Progenitor cell of endocrine pancreas (in vitro differentiated cells): ENCODE measurements around the gene INTS4. TPM values are rescaled to one million over a fixed set of nuclear protein-coding genes. Genes with fewer than 3 reads are reported as not detected.
A peak's percentile ranks its signal among the peaks of the same experiment; 100 is the strongest.
"Not testable (repeated sequence)": the region's sequence is repeated elsewhere in the genome, so short reads cannot be mapped to it uniquely, and the experiment has no call there.

Experiments used
- DNase-seq: peaks from one replicate; pipeline ENCODE4 v3.0.0; 2021; ENCODE audit warnings: low spot score; ENCODE audit not compliant: unreplicated experiment
- H3K27ac Mint-ChIP-seq: 2 replicates; pipeline ENCODE4 v1.8.0; 2021; ENCODE audit warnings: mild to moderate bottlenecking, moderate library complexity, mixed read lengths
- H3K27me3 Mint-ChIP-seq: 2 replicates; pipeline ENCODE4 v1.8.0; 2021; ENCODE audit warnings: mixed read lengths
- H3K36me3 Mint-ChIP-seq: 2 replicates; pipeline ENCODE4 v1.8.0; 2022; ENCODE audit warnings: mixed read lengths; ENCODE audit not compliant: insufficient read depth
- H3K4me1 Mint-ChIP-seq: 2 replicates; pipeline ENCODE4 v1.8.0; 2021; ENCODE audit warnings: low read depth, mixed read lengths
- H3K4me3 Mint-ChIP-seq: 2 replicates; pipeline ENCODE4 v1.8.0; 2021; ENCODE audit warnings: low read depth, mild to moderate bottlenecking, moderate library complexity, mixed read lengths
- H3K9me3 Mint-ChIP-seq: 2 replicates; pipeline ENCODE4 v1.8.0; 2021; ENCODE audit warnings: low read depth, mixed read lengths
- total RNA-seq: library from RNA; stranded (reverse); gene quantifications from 2 replicates; pipeline ENCODE4 v1.2.1, GENCODE V29; 2021
- TF ChIP-seq, protein P1 (sequence below): fragments of 200-600 bp; sonication (generic); IDR thresholded peaks from one replicate; pipeline ENCODE4 v1.5.0; 2021; ENCODE audit warnings: antibody characterized with exemption, mild to moderate bottlenecking; ENCODE audit not compliant: unreplicated experiment

INTS4 gene
- total RNA-seq, 1 donor from 2014 or later, result 52.5 TPM

DNA sequence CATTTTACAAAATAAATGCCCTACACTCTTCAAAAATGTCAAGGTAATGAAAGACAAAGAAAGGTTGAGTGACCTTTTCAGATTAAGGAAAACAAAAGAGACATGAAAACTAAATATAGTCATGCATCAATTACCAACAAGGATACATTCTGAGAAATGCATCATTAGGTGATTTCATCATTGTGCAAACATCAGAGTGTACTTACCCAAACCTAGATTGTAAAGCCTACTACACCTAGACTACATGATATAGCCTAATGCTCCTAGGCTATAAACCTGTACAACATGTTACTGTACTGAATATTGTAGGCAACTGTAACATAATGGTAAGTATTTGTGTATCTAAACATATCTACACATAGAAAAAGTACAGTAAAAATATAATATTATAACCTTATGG is 26.7 kb downstream of the INTS4 start:
- H3K4me1 Mint-ChIP-seq, result no peaks in the 10 kb centered on the region
- H3K9me3 Mint-ChIP-seq, result no peaks in the 10 kb centered on the region
- H3K27ac Mint-ChIP-seq, result no peak overlapping the region
- no peak for DNase-seq
- no peak overlapping the region for H3K4me3 Mint-ChIP-seq
- H3K27me3 Mint-ChIP-seq, result no peaks in the 10 kb centered on the region
- TF ChIP-seq, protein P1, sequence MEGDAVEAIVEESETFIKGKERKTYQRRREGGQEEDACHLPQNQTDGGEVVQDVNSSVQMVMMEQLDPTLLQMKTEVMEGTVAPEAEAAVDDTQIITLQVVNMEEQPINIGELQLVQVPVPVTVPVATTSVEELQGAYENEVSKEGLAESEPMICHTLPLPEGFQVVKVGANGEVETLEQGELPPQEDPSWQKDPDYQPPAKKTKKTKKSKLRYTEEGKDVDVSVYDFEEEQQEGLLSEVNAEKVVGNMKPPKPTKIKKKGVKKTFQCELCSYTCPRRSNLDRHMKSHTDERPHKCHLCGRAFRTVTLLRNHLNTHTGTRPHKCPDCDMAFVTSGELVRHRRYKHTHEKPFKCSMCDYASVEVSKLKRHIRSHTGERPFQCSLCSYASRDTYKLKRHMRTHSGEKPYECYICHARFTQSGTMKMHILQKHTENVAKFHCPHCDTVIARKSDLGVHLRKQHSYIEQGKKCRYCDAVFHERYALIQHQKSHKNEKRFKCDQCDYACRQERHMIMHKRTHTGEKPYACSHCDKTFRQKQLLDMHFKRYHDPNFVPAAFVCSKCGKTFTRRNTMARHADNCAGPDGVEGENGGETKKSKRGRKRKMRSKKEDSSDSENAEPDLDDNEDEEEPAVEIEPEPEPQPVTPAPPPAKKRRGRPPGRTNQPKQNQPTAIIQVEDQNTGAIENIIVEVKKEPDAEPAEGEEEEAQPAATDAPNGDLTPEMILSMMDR, result no peak
- peaks cover 11% of the 10 kb centered on the region for H3K36me3 Mint-ChIP-seq

DNA sequence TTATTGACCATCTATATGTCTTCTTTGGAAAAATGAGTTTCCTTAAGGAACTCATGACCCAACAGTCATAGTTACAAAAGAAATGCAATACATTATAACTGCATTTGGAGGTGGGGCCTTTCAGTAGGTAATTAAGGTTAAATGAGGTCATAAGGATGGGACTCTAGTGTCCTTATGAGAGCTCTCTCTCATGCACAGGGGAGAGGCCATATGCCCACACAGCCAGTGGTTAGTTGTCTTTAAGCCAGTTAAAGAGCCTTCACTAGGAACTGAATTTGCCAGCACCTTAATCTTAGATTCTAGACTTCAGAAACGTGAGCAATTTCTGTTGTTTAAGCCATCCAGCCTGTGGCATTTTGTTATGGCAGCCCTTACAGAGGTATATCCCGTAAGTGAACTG is 27.3 kb downstream of the INTS4 start:
- no peak overlapping the region for H3K27ac Mint-ChIP-seq
- no peaks in the 10 kb centered on the region for H3K9me3 Mint-ChIP-seq
- peaks cover 11% of the 10 kb centered on the region for H3K36me3 Mint-ChIP-seq
- DNase-seq, result no peak
- TF ChIP-seq, protein P1, result no peak
- H3K27me3 Mint-ChIP-seq, result no peaks in the 10 kb centered on the region
- H3K4me3 Mint-ChIP-seq, result no peak overlapping the region
- no peaks in the 10 kb centered on the region for H3K4me1 Mint-ChIP-seq

DNA sequence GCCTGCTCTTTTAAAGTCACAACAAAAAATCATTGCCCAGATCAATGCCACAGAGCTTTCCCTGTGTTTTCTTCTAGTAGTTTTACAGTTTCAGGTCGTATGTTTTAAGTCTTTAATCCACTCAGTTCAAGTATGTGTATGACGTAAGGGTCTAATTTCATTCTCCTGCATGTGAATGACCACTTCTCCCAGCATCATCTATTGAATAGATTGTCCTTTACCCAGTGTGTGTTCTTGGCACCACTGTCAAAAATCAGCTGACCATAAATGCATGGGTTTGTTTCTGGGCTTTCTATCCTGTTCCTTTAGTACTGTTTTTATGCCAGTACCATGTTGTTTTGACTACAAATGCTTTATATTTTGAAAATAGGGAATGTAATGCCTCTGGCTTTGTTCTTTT is 28.1 kb downstream of the INTS4 start:
- no peak overlapping the region for H3K27ac Mint-ChIP-seq
- no peak for DNase-seq
- peaks cover 11% of the 10 kb centered on the region for H3K36me3 Mint-ChIP-seq
- H3K4me1 Mint-ChIP-seq, result no peaks in the 10 kb centered on the region
- no peaks in the 10 kb centered on the region for H3K9me3 Mint-ChIP-seq
- no peak overlapping the region for H3K4me3 Mint-ChIP-seq
- H3K27me3 Mint-ChIP-seq, result no peaks in the 10 kb centered on the region
- TF ChIP-seq, protein P1, result no peak

- Mint-ChIP-seq H3K4me1 (peaks cover 19% of the 10 kb centered on the region), H3K4me3 (no peak overlapping the region), H3K9me3 (no peaks in the 10 kb centered on the region), H3K27me3 (no peaks in the 10 kb centered on the region), H3K27ac (peak overlapping the region; percentile 50), H3K36me3 (peaks cover 9% of the 10 kb centered on the region)
- TF ChIP-seq, protein P1, result no peak
- no peak for DNase-seq
These were observed 35.0 kb downstream of the INTS4 start for GRCh38 chr11:77959434-77959833.

DNA sequence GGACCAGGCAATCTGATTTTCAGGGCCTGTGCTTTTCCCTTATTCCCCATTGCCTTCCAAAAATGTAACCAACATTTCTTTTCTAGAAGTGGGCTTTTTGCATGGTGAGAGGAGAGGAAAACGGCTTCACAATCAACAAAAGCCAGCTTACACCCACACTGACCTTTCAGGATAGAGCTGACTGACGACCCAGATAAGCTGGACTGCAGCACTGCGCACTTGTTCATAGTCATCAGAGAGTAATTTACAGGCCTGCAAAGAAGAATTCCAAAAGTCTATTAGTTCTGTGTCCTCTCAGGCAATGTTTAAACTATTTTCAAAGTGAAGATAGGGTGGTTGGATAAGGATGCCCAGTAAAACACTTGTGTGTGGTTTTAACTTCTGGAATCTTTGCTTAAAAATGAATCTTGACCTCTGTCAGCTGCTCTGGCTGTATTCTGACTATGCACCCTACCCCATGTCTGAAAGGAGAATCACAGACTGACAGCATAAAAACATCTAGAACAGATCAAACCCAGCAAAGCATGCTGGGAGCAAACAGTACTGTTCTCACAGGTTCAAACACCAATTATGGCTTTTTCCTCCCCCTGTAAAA is 35.8 kb downstream of the INTS4 start:
- Mint-ChIP-seq H3K4me1 (peaks cover 19% of the 10 kb centered on the region), H3K36me3 (peaks cover 14% of the 10 kb centered on the region), H3K27ac (peak overlapping the region; percentile 64)
- H3K4me3 Mint-ChIP-seq, DNase-seq, H3K27me3 Mint-ChIP-seq, H3K9me3 Mint-ChIP-seq: not testable (repeated sequence)

DNA sequence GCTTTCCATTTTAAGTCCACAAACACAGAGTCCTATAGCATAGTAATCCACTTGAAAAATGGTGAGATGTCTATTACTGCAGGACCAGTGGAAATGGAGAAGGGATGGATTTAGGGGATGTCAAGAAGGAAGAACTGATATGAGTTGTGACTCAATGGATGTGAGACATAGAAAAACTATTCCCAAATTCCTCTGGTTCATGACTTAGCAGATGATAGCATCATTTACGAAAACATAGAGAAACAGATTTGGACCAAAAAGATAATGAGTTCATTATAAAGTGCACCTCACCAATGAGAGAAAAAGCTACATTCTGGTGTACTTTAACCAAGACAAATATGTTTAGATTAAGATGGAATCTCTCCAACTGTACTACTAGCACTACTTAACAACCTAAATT is 51.2 kb downstream of the INTS4 start:
- not testable (repeated sequence) for H3K4me1 Mint-ChIP-seq, H3K27me3 Mint-ChIP-seq, H3K9me3 Mint-ChIP-seq, H3K27ac Mint-ChIP-seq, H3K4me3 Mint-ChIP-seq, H3K36me3 Mint-ChIP-seq, DNase-seq

GRCh38 chr11:77942465-77942864 is 52.0 kb downstream of the INTS4 start:
- not testable (repeated sequence) for DNase-seq, H3K36me3 Mint-ChIP-seq, H3K4me3 Mint-ChIP-seq

GRCh38 chr11:77933596-77933995 is 60.9 kb downstream of the INTS4 start:
- H3K4me3 Mint-ChIP-seq, H3K4me1 Mint-ChIP-seq: not testable (repeated sequence)

More at GRCh38 chr11:77942465-77942864, 52.0 kb downstream of the INTS4 start:
- H3K27ac Mint-ChIP-seq, H3K9me3 Mint-ChIP-seq, H3K27me3 Mint-ChIP-seq, H3K4me1 Mint-ChIP-seq: not testable (repeated sequence)

DNA sequence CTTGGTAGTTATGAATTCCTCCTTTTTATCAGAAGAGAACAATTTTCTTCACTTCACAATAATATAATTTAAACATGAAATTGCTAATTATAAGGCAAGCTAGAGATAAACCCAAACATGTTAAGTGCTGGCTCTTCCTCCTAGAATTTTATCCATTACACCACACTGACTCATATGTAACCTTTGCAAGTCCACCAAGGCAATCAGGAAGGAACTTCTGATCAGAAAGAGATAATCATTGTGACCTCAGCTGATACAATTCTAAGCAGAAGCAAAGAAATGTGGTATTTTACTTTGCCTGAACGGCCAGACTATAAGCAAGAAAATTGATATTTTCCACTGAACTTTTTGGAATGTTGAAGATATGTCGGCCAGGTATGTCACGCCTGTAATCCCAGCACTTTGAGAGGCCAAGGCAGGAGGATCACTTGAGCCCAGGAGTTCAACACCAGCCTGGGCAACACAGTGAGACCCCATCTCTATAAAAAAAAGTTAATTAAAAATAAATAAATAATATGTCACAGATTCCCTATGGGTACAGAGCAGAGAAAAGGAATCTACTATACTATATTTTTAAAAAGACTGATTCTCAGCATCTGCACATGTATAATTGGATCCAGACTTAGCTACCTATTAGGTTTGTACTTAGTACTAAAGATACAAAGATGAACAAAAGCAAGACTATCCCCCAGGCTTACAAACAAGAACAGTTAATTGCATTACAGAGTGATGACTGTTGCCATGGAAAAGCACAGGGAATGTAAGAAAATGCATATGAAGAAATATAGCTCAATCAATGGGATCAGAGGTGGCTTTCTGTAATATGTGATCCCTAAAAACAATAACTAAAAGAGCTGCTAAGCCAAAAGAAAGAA is 63.9 kb downstream of the INTS4 start:
- H3K9me3 Mint-ChIP-seq, H3K4me1 Mint-ChIP-seq, H3K27ac Mint-ChIP-seq, DNase-seq, H3K27me3 Mint-ChIP-seq, H3K4me3 Mint-ChIP-seq: not testable (repeated sequence)
- peaks cover 35% of the 10 kb centered on the region for H3K36me3 Mint-ChIP-seq

More at GRCh38 chr11:77933596-77933995, 60.9 kb downstream of the INTS4 start:
- not testable (repeated sequence) for DNase-seq, H3K9me3 Mint-ChIP-seq, H3K27ac Mint-ChIP-seq, H3K27me3 Mint-ChIP-seq
- H3K36me3 Mint-ChIP-seq, result peaks cover 41% of the 10 kb centered on the region
